PC-3 (cell line): ENCODE measurements around the gene LRP1B. TPM values are rescaled to one million over a fixed set of nuclear protein-coding genes. Genes with fewer than 3 reads are reported as not detected.
A peak's percentile ranks its signal among the peaks of the same experiment; 100 is the strongest.

ENCODE experiments used
- ATAC-seq: fragments of 200-7000 bp; cut with Tn5 transposase; 2 replicates; pipeline ENCODE4 v1.9.1; 2020; ENCODE audit warnings: mild to moderate bottlenecking, moderate library complexity
- BruUV-seq: library from RNA; stranded (reverse); fragments of 400-500 nt; replicated peaks from 2 replicates; lab custom pipeline; 2021; lab: Mats Ljungman, UMichigan
- CTCF ChIA-PET: fragments of 300-600 bp; sonication (Branson Sonifier 250); formaldehyde crosslinking; loops from one replicate; lab custom pipeline; 2022; ENCODE audit warnings: antibody characterized with exemption; lab: Charles Lee
- POLR2A ChIA-PET: fragments of 300-600 bp; sonication (Branson Sonifier 250); formaldehyde crosslinking; loops from one replicate; lab custom pipeline; 2022; ENCODE audit warnings: antibody characterized with exemption; ENCODE audit not compliant: unreplicated experiment; lab: Charles Lee
- DNase-seq: peaks from one replicate; pipeline ENCODE4 v3.0.0-alpha.2; 2015
- H2AFZ ChIP-seq: fragments of 300-600 bp; sonication (generic); 2 replicates; pipeline ENCODE4 v1.6.0; 2016; ENCODE audit warnings: antibody characterized with exemption, low read length
- H3F3A ChIP-seq: fragments of 300-600 bp; sonication (generic); one replicate; pipeline ENCODE4 v1.6.0; 2017; ENCODE audit warnings: antibody characterized with exemption, low read length, control low read depth, mild to moderate bottlenecking; ENCODE audit not compliant: unreplicated experiment
- H3K27ac ChIP-seq: fragments of 300-600 bp; sonication (generic); 2 replicates; pipeline ENCODE4 v1.5.1; 2016; ENCODE audit warnings: mild to moderate bottlenecking, low read length
- H3K27me3 ChIP-seq: fragments of 300-600 bp; sonication (generic); 2 replicates; pipeline ENCODE4 v1.6.1; 2016; ENCODE audit warnings: low read length, mixed read lengths
- H3K36me3 ChIP-seq: fragments of 300-600 bp; sonication (generic); 2 replicates; pipeline ENCODE4 v1.6.1; 2016; ENCODE audit warnings: low read depth, mixed run types, low read length, mixed read lengths
- H3K4me1 ChIP-seq: fragments of 300-600 bp; sonication (generic); 2 replicates; pipeline ENCODE4 v1.5.1; 2016; ENCODE audit warnings: low read length; ENCODE audit not compliant: insufficient read depth
- H3K4me2 ChIP-seq: fragments of 300-600 bp; sonication (generic); 2 replicates; pipeline ENCODE4 v1.6.0; 2016; ENCODE audit warnings: low read length
- H3K4me3 ChIP-seq: fragments of 300-600 bp; sonication (generic); 2 replicates; pipeline ENCODE4 v1.5.1; 2016; ENCODE audit warnings: mild to moderate bottlenecking, low read length, mixed read lengths
- H3K79me2 ChIP-seq: fragments of 300-600 bp; sonication (generic); 2 replicates; pipeline ENCODE4 v1.6.1; 2017; ENCODE audit warnings: low read length, mixed read lengths
- H3K9ac ChIP-seq: fragments of 300-600 bp; sonication (generic); 2 replicates; pipeline ENCODE4 v1.6.0; 2016; ENCODE audit warnings: mild to moderate bottlenecking, low read length
- H3K9me2 ChIP-seq: fragments of 300-600 bp; sonication (generic); replicated peaks from 2 replicates; pipeline ENCODE4 v1.6.1; 2016; ENCODE audit warnings: mixed run types, low read length, mixed read lengths
- H3K9me3 ChIP-seq: fragments of 300-600 bp; sonication (generic); 2 replicates; pipeline ENCODE4 v1.6.1; 2016; ENCODE audit warnings: low read length, mixed read lengths
- H4K20me1 ChIP-seq: fragments of 300-600 bp; sonication (generic); 2 replicates; pipeline ENCODE4 v1.6.1; 2016; ENCODE audit warnings: low read length, mixed read lengths
- CTCF ChIP-seq: fragments of 300-600 bp; sonication (generic); conservative IDR thresholded peaks from 2 replicates; pipeline ENCODE4 v1.5.1; 2017; ENCODE audit warnings: antibody characterized with exemption, low read depth, mild to moderate bottlenecking, low read length
- EZH2 ChIP-seq: fragments of 300-600 bp; sonication (generic); IDR thresholded peaks from one replicate; pipeline ENCODE4 v1.6.1; 2017; ENCODE audit warnings: antibody characterized with exemption, mild to moderate bottlenecking, low read length; ENCODE audit not compliant: unreplicated experiment
- EZH2phosphoT487 ChIP-seq: fragments of 300-600 bp; sonication (generic); IDR thresholded peaks from 2 replicates; pipeline ENCODE4 v1.6.1; 2018; ENCODE audit warnings: mild to moderate bottlenecking, antibody characterized with exemption, low read length, borderline replicate concordance
- intact Hi-C: fragments of 100-400 bp; cut with micrococcal nuclease; formaldehyde crosslinking; loops from 2 replicates; pipeline ENCODE4 v1.9.0; 2023
- total RNA-seq: library from RNA; depleted of rRNA; stranded (reverse); fragments of >200 nt; gene quantifications from 2 replicates; pipeline ENCODE4 v1.2.3, GENCODE V29; 2014

Gene LRP1B
- total RNA-seq, 1 experiment from 2014 or later: 0.04 TPM

- intact Hi-C loops: no loop called here
- Histone ChIP-seq H3K9me2 (no peaks in the 10 kb centered on the region), H3F3A (no peaks in the 10 kb centered on the region), H3K36me3 (no peaks in the 10 kb centered on the region), H3K79me2 (no peaks in the 10 kb centered on the region), H3K4me1 (peaks cover 8% of the 10 kb centered on the region), H3K4me2 (no peak overlapping the region), H3K27ac (no peak overlapping the region), H4K20me1 (no peaks in the 10 kb centered on the region), H3K4me3 (no peak overlapping the region), H3K27me3 (no peaks in the 10 kb centered on the region), H3K9me3 (no peaks in the 10 kb centered on the region), H2AFZ (no peak overlapping the region), H3K9ac (no peak overlapping the region)
- ATAC-seq: no peak
- BruUV-seq: no TSS peak
- TF ChIP-seq EZH2: no peak
- TF ChIP-seq EZH2phosphoT487: no peak
- DNase-seq: no peak
- POLR2A ChIA-PET: no interaction called here
- CTCF ChIA-PET: no interaction called here
These were observed 1882.2 kb downstream of the LRP1B start for GRCh38 chr2:140248623-140249022.

- TF ChIP-seq EZH2: no peak
- Histone ChIP-seq H3K36me3 (no peaks in the 10 kb centered on the region), H3K4me3 (no peak overlapping the region), H3K4me2 (peak overlapping the region; percentile 51), H2AFZ (peak overlapping the region; percentile 53; the same call in 1 of the 2 replicates), H3K27me3 (no peaks in the 10 kb centered on the region), H3F3A (no peaks in the 10 kb centered on the region), H4K20me1 (no peaks in the 10 kb centered on the region), H3K9ac (no peak overlapping the region), H3K9me3 (no peaks in the 10 kb centered on the region), H3K27ac (no peak overlapping the region), H3K79me2 (no peaks in the 10 kb centered on the region), H3K4me1 (peaks cover 8% of the 10 kb centered on the region), H3K9me2 (no peaks in the 10 kb centered on the region)
- ATAC-seq (peak; percentile 79), DNase-seq (peak; percentile 50)
- intact Hi-C loops: no loop called here
- CTCF ChIA-PET: no interaction called here
- no TSS peak for BruUV-seq
- POLR2A ChIA-PET: interaction anchor here (0.5 to 0.7 kb wide), 2 partner anchors 41 to 161 kb away, joined by 3 read pairs; no protein-coding TSS in a partner anchor
These were observed 1883.2 kb downstream of the LRP1B start for GRCh38 chr2:140247451-140248195.

GRCh38 chr2:140246957-140247356 lies 1883.9 kb downstream of the LRP1B start:
- Histone ChIP-seq H3K36me3 (no peaks in the 10 kb centered on the region), H3F3A (no peaks in the 10 kb centered on the region), H3K4me3 (no peak overlapping the region), H3K9me2 (no peaks in the 10 kb centered on the region), H3K4me2 (no peak overlapping the region), H3K9ac (no peak overlapping the region), H4K20me1 (no peaks in the 10 kb centered on the region), H3K9me3 (no peaks in the 10 kb centered on the region), H3K79me2 (no peaks in the 10 kb centered on the region), H2AFZ (no peak overlapping the region), H3K4me1 (peaks cover 8% of the 10 kb centered on the region), H3K27ac (no peak overlapping the region), H3K27me3 (no peaks in the 10 kb centered on the region)
- intact Hi-C loops: no loop called here
- ATAC-seq (no peak), DNase-seq (no peak)
- ChIA-PET POLR2A (interaction anchor here (0.5 to 0.7 kb wide), 3 partner anchors 41 to 909 kb away, joined by 3 read pairs; no protein-coding TSS in a partner anchor), CTCF (no interaction called here)
- TF ChIP-seq CTCF (no peak), EZH2phosphoT487 (no peak), EZH2 (no peak)
- BruUV-seq: no TSS peak
